Measurements from ENCODE around the gene PMFBP1. TPM values are rescaled to one million over a fixed set of nuclear protein-coding genes. Genes with fewer than 3 reads are reported as not detected.

PMFBP1 gene
- polyA plus RNA-seq, 1 of the 3 experiments (the other 2 are of a cell fraction) = 0.16 TPM

DNA sequence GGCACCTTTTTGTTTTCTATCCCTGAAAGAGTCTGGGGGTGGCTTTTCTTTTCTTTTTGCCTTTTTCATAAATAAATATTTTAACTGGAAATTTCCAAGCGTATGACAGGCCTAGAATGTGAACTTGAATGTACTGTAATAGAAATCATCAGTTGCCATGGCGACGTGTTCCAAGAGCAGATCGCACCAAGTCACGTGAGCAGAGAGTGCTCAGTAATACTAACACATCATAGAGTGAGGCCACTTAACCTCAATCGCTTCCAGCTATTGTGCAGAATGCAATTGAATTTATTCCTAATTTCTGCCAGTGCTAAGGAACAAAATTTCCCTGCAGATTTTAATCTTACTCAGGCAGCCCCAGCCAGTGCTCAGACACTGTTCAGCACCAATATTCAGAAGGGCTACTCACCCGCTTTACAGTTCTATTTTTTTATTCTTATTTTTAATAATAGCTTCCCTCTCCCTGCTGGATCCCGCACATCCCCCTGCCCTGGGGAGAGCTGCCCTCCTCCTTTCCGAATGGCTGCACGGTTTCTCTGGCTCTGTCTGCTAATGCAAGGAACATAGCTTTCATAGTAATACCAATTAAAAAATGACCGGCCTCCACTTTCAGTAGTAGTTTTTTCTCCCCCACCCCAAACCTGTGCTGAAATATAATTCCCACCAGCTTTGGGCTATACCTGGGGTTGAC is 26.2 kb upstream of the PMFBP1 start:
- peak overlapping the region; percentile 49; the same call in 1 of the 2 replicates for H3K4me2 ChIP-seq
- H3K9me3 ChIP-seq = no peaks in the 10 kb centered on the region
- H3K4me1 ChIP-seq (ENCODE audit: control insufficient read depth in 1 of 2, insufficient read depth in 2 of 2, low read depth in 1 of 2, low read length in 1 of 2) = peaks cover 4 to 45% of the 10 kb centered on the region in 2 experiments; a peak in 3 of 4 replicates
- H3F3A ChIP-seq (replicated peaks; ENCODE audit: insufficient read depth) = no peaks in the 10 kb centered on the region
- no peaks in the 10 kb centered on the region for H4K20me1 ChIP-seq (ENCODE audit: insufficient read depth)
- CTCF ChIA-PET = interaction anchor here (0.7 to 5.0 kb wide), 11 partner anchors 10 to 1837 kb away, joined by 3 to 32 read pairs (median 4); no protein-coding TSS in a partner anchor
- H3K4me3 ChIP-seq (ENCODE audit: low read depth in 2 of 2, low read length in 1 of 2) = peak overlapping the region in 1 of 2 experiments; percentile 25; a peak in 1 of 4 replicates
- POLR2A ChIA-PET = interaction anchor here (0.8 to 3.6 kb wide), 13 partner anchors 9 to 974 kb away, joined by 3 to 26 read pairs (median 3); partner anchors contain the start of genes DHX38 and TXNL4B
- no peaks in the 10 kb centered on the region for H3K9me2 ChIP-seq
- peak overlapping the region; percentile 53; the same call in 1 of the 2 replicates for H2AFZ ChIP-seq (ENCODE audit: low read depth)
- DNase-seq = peak; percentile 68
- H3K79me2 ChIP-seq (ENCODE audit: insufficient read depth) = no peaks in the 10 kb centered on the region
- no peak overlapping the region for H3K9ac ChIP-seq
- H3K27ac ChIP-seq (ENCODE audit: low read depth in 2 of 2, low read length in 1 of 2) = peak overlapping the region; percentile 41 to 100; a peak in 3 of 4 replicates
- H3K36me3 ChIP-seq (replicated peaks in 1 of 2; ENCODE audit: control insufficient read depth in 1 of 2, insufficient read depth in 2 of 2, low read length in 1 of 2) = no peaks in the 10 kb centered on the region
- 26% methylated on average over 11 of the region's 11 CpGs for WGBS (ENCODE audit: low lambda C conversion rate)
- no peaks in the 10 kb centered on the region for H3K27me3 ChIP-seq (ENCODE audit: insufficient read depth)
- TF ChIP-seq RXRA (IDR thresholded peaks at IDR 0.05; ENCODE audit: borderline replicate concordance, low read depth) (no peak), MXI1 (IDR thresholded peaks at IDR 0.05; ENCODE audit: low read depth, low read length) (no peak), FOSL2 (IDR thresholded peaks at IDR 0.05; ENCODE audit: borderline replicate concordance, low read depth) (no peak), CHD2 (IDR thresholded peaks at IDR 0.05; ENCODE audit: low read length, partially characterized antibody) (peak; percentile 86), ELF1 (IDR thresholded peaks at IDR 0.05) (no peak), NFIC (IDR thresholded peaks at IDR 0.05; ENCODE audit: borderline replicate concordance) (no peak), FOXJ3 (CRISPR knock-in tag; IDR thresholded peaks at IDR 0.05) (peak; percentile 52), POLR2AphosphoS5 (IDR thresholded peaks at IDR 0.05; ENCODE audit: low read depth, low read length) (0 out of 2 replicates have a peak, but pooled peaks have one; percentile 15), MEF2A (IDR thresholded peaks at IDR 0.05; ENCODE audit: borderline replicate concordance, low read depth) (no peak), EP300 (IDR thresholded peaks at IDR 0.05; ENCODE audit: borderline replicate concordance in 1 of 2, low read depth in 1 of 2, low read length in 1 of 2) (peak in 1 of 2 experiments; percentile 95; a peak in 2 of 4 replicates), SMC3 (IDR thresholded peaks at IDR 0.05; ENCODE audit: low read depth, low read length) (no peak), YY1 (IDR thresholded peaks at IDR 0.05; ENCODE audit: low read depth) (no peak), SIN3A (IDR thresholded peaks at IDR 0.05; ENCODE audit: borderline replicate concordance, low read depth, low read length) (no peak), TCF12 (IDR thresholded peaks at IDR 0.05) (peak; percentile 23; the same call in 1 of the 2 replicates), RFX5 (IDR thresholded peaks at IDR 0.05; ENCODE audit: low read length) (peak; percentile 97), RCOR1 (IDR thresholded peaks at IDR 0.05; ENCODE audit: low read length) (peak; percentile 89), JUND (IDR thresholded peaks at IDR 0.05) (no peak), GABPA (IDR thresholded peaks at IDR 0.05; ENCODE audit: low read depth) (no peak), TEAD4 (IDR thresholded peaks at IDR 0.05; ENCODE audit: borderline replicate concordance, insufficient read depth) (no peak), TAF1 (IDR thresholded peaks at IDR 0.05; ENCODE audit: borderline replicate concordance, low read depth, low read length) (no peak), FOXM1 (IDR thresholded peaks at IDR 0.05; ENCODE audit: low read depth) (no peak), RAD21 (IDR thresholded peaks at IDR 0.05; ENCODE audit: low read length) (peak; percentile 37), GATA2 (CRISPR knock-in tag; IDR thresholded peaks at IDR 0.05) (peak; percentile 90)
- TF ChIP-seq, protein P1, sequence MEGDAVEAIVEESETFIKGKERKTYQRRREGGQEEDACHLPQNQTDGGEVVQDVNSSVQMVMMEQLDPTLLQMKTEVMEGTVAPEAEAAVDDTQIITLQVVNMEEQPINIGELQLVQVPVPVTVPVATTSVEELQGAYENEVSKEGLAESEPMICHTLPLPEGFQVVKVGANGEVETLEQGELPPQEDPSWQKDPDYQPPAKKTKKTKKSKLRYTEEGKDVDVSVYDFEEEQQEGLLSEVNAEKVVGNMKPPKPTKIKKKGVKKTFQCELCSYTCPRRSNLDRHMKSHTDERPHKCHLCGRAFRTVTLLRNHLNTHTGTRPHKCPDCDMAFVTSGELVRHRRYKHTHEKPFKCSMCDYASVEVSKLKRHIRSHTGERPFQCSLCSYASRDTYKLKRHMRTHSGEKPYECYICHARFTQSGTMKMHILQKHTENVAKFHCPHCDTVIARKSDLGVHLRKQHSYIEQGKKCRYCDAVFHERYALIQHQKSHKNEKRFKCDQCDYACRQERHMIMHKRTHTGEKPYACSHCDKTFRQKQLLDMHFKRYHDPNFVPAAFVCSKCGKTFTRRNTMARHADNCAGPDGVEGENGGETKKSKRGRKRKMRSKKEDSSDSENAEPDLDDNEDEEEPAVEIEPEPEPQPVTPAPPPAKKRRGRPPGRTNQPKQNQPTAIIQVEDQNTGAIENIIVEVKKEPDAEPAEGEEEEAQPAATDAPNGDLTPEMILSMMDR (IDR thresholded peaks at IDR 0.05) = no peak
- TF ChIP-seq, protein P2, sequence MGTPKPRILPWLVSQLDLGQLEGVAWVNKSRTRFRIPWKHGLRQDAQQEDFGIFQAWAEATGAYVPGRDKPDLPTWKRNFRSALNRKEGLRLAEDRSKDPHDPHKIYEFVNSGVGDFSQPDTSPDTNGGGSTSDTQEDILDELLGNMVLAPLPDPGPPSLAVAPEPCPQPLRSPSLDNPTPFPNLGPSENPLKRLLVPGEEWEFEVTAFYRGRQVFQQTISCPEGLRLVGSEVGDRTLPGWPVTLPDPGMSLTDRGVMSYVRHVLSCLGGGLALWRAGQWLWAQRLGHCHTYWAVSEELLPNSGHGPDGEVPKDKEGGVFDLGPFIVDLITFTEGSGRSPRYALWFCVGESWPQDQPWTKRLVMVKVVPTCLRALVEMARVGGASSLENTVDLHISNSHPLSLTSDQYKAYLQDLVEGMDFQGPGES (IDR thresholded peaks at IDR 0.05; ENCODE audit: low read depth, low read length) = no peak
- TF ChIP-seq, protein P3, sequence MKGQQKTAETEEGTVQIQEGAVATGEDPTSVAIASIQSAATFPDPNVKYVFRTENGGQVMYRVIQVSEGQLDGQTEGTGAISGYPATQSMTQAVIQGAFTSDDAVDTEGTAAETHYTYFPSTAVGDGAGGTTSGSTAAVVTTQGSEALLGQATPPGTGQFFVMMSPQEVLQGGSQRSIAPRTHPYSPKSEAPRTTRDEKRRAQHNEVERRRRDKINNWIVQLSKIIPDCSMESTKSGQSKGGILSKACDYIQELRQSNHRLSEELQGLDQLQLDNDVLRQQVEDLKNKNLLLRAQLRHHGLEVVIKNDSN (IDR thresholded peaks at IDR 0.05; ENCODE audit: borderline replicate concordance, low read depth) = peak; percentile 91
- TF ChIP-seq, protein P4, sequence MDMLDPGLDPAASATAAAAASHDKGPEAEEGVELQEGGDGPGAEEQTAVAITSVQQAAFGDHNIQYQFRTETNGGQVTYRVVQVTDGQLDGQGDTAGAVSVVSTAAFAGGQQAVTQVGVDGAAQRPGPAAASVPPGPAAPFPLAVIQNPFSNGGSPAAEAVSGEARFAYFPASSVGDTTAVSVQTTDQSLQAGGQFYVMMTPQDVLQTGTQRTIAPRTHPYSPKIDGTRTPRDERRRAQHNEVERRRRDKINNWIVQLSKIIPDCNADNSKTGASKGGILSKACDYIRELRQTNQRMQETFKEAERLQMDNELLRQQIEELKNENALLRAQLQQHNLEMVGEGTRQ (IDR thresholded peaks at IDR 0.05; ENCODE audit: borderline replicate concordance, low read depth, low read length) = peak; percentile 80
- TF ChIP-seq, protein P5, sequence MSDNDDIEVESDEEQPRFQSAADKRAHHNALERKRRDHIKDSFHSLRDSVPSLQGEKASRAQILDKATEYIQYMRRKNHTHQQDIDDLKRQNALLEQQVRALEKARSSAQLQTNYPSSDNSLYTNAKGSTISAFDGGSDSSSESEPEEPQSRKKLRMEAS (IDR thresholded peaks at IDR 0.05; ENCODE audit: low read depth) = no peak
